ENCODE data around the gene LCN12.

- no peak for TF ChIP-seq CTCF (conservative IDR thresholded peaks at IDR 0.05 in 1 of 2, IDR thresholded peaks at IDR 0.05 in 1 of 2; ENCODE audit: low read depth in 1 of 2, low read length in 2 of 2)
- TF ChIP-seq EZH2 (IDR thresholded peaks at IDR 0.05; ENCODE audit: low read length, missing control alignments): no peak
Measured at GRCh38 chr9:136994180-136994887, 42.3 kb downstream of the LCN12 start.
